Measurements from ENCODE around the gene IRF4.

IRF4 gene

DNA sequence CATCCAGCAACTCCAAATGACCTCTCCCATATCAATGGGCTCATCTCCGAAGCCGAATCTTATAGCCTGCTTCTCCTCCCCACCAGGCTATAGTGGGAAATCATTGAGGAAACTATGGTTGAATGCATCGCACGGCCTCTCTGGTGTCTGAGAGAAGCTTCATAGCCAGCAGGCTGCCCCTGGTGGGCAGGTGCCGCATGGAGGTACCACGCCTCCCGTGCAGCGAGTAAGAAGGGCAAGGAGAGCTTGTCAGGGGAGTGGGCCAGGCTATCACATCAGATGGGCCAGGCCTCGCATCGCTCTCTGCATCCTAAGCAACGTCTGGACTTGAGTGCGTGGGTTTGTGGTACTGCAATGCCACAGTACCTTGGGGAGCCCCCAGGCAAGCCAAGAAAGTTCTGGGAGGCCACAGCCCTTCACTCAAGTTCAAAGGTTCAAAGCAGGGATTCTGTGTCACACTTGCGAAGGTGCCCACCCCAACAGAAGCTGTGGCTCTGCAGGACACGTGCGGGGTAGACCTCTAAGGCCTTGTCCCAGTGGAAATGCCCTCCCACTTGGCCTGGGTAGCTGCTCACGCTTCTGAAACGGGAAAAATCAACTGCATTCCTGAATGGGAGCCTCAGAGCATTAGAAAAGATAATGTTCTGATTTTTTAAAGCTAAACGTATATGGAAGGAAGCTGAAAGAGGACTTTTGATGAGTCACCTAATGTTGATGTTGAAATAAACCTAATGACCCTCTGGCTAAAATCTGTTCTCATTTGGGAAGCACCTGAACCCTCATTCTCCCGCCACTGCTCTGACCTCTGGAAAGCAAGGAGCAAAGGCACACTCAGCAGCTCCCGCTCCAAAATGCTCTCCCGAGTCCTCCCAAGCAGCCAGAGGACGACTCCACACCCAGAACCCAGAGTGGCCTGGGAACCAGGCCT, 8.4 kb upstream of the IRF4 start:
- no peak for DNase-seq

DNA sequence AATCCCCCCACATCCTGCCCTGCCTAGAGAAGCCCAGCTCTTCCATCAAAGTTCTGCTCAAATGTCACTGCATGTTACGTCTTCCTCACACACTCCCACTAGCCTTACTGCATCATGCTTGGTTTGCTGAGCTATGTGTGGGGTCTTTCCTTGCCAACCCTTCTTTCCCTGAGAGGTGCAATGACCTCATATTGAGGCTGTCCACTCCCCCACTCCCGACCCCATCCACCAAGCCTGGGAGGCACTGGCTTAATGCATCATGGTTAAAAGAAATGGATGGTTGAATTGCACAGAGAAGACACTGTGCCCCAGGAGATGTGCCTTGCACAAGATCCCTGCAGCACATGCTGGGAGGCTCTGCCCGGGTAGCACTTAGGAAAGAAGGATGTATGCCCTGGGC, 7.7 kb upstream of the IRF4 start:
- DNase-seq, result no peak

GRCh38 chr6:384898-385297, 6.7 kb upstream of the IRF4 start:
- DNase-seq, result no peak

DNA sequence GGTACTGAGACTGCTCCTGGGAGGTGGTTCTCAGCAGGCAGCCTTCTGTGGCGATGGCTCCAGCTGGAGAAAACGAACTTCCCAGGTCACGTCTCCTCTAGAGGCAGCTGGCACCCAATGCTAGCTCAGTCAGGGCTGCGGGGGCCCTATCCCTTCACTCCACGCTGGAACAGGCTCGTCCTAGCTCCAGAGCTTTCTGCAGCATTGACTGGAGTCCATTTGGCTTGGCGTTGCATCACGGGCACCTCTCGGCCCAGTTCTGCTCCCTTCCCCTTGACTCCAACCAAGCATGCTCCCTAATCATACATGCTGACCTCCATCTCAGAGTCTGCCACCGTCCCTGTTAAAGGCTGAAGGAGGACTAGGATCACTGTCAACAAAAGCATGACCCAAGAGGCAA, 5.9 kb upstream of the IRF4 start:
- no peak for DNase-seq

DNA sequence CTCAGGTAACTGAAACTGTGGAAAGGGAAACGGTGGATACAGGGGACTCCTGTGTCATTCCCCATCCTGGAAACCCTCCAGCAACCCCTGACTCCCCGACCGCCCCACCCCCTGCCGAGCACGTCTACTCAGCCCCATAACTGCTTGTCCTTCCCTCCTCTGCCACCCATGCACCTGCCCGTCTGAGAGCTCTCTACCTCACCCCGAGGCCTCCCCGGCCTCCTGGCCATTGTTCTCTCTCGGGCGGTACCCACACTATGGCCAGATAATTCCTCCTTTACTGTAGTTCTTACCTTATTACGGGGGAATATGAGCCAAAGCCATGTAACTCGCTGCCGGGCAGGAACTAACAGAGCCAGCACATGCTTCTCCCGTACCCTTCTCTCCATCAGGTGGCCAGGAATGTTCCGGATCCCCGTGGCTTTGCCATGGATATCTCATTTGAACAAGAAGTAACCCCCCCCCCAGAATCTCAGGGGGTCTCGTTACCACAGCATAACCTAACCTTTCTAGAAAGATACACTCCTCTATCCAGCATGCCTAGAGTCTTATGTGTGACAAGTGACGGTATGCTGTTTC, 4.8 kb upstream of the IRF4 start:
- DNase-seq, result no peak

DNA sequence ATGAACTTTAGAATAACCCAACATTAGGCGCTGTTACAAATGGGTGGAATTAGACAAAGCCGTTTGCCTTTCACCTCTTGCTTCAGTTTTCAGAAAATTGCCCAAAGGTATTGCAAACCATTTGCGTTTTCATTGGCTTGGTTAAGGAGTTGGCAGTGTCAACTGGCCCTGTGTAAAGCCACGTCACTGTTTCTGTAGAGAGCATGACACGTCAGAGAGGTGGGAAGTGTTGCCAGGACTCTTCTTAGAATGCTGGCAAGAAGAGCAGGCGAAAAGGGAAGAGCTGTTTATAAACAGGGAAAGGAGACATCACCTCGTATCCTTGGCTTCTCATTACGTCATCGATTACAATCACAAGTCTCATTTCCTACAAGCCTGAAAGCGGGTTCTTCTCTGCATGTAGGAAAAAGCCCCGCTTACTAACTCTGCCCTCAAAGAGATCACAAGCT, 4.2 kb upstream of the IRF4 start:
- no peak for DNase-seq

DNA sequence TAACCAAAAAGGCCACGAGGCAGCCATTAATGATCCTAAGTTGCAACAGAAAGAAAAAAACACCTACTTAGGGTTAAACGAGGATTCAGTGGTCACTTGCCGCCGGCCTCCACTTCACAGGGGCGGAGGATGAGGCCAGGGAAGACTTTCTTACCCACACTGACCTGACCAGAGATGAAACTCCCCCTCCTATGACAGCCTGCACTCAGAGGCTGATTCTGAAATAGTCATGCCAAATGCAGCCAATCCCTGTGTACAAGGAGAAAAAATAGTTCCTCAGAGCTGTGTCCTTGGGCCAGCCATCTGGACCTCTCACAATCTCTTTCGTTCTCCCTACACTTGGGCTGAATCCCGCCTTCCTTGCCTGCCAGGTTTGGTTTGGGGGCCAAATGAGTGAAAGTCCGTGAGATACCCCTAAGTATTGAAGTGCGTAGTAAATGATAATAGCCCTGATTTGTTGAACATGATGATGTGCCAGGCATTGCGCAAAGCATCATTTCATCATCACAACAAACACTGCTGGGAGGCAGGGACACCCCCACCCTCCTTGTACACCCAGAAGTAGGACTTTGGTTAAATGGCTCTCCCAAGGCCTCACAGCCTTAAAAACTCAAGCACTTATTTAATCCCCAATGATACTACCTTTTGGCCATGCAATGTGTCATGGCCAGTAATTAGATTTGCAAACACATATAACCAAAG, 3.2 kb upstream of the IRF4 start:
- no peak for DNase-seq

DNA sequence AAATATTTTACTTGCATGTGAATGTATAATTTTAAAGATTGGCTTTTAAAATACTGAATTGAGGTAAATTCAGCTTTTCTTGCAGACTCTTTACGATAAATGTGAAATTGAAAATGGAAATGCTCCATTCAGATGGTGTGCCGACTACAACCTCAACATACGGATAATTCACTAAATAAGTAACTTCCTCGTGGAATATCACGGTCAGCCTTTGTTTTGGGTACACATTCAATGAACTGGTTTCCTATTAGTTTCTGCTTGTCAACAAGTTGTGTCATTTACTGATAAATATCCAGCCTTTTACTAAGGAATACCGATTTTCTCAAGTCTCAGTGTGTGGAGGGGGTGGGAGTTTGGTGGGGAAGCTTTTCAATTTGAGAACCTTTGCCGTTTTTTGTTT, 2.4 kb upstream of the IRF4 start:
- no peak for DNase-seq

GRCh38 chr6:389622-390021, 1.9 kb upstream of the IRF4 start:
- peak; percentile 39 for DNase-seq

DNA sequence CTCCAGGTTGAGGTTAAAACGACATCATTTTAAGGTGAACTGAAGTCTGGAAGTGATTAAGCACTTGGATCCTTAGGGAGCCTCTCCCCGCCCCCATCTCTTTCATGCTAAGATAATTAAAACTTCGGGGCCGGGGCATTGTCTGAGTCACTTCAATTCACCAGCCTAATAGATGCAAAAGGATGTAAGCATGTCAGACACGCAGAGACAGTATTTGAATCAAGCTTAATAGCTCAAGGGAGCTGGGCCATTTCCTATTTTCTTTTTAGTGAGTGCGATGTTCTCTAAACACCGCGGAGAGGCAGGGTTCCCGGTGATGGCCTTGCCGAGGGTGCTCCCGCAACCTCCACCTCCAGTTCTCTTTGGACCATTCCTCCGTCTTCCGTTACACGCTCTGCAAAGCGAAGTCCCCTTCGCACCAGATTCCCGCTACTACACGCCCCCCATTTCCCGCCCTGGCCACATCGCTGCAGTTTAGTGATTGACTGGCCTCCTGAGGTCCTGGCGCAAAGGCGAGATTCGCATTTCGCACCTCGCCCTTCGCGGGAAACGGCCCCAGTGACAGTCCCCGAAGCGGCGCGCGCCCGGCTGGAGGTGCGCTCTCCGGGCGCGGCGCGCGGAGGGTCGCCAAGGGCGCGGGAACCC, 516 bp upstream of the IRF4 start:
- peak; percentile 38 for DNase-seq

DNA sequence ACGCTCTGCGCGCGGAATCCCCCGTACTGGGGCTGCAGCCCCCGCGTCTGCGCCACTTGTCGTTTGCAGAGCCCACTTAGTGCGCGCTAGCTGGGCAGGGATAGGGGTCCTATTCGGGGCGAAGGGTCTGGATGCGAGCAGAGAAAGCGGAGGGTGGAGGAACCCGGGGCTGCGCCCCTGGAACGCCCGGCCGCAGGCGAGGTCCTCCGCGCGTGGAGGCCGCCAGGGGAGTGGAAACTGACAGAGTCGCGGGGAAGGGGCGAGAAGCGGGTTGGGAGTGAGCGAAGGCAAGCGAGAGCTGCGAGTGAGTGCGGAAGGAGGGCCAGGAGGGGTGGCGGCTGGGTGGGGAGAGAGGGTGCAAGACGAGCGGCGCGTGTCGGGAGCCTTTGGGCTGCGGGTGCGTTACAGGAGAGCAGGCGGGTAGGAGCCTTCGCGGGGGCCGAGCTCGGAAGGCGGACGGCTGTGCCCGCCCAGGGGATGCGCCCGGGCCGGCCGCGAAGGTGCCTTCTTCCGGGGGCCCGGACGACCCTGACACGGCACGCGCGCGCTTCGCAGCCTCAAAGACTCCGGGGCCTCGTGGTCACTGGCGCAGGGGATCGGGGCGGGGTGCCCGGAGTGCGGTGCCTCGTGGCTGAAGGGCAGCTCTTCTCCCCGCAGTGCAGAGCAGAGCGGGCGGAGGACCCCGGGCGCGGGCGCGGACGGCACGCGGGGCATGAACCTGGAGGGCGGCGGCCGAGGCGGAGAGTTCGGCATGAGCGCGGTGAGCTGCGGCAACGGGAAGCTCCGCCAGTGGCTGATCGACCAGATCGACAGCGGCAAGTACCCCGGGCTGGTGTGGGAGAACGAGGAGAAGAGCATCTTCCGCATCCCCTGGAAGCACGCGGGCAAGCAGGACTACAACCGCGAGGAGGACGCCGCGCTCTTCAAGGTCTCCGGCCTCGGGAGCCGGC, 1.2 kb downstream of the IRF4 start:
- DNase-seq, result peak; percentile 50

DNA sequence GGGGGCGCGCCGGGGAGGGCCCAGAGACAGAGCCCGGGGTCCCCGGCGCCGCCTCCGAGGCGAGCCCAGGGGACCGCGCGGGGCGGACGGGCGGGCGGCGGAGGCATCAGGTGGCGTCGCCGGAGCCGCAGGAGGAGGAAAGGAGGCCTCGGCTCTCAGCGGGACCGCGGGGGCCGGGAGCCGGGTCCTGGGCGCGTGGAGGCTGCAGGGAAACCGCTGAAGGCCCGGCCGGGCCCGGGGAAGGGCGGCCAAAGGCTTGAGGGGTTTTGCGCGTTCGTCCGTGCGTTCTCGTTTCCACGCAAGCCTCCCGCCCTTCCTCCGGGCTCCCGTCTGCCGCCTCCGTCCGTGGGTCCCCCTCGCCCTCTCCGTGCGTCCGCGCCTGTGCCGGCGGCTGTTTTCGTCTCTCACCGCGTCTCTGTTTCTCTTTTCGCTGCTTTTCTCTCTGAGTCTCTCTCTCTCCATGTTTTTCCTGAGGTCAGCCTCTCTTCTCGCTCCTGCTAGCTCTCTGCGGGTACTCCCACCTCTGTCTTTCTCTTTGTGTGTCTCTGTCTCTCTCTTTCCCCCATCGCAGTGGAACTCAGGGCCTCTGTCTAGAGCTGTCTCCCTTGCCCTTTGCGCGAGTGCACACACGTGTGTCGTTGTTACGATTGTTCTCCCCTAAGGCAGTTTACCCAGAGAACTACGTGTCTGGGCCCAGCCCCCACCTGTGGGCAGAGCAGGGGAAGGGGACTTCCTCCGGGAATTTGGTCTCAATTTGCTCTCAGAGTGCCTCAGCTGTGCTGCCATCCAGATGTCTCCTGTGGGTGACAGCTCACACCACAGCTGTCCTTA, 2.1 kb downstream of the IRF4 start:
- DNase-seq, result peak; percentile 20

- DNase-seq, result no peak
Observed at GRCh38 chr6:394641-395289, 3.2 kb downstream of the IRF4 start.

DNA sequence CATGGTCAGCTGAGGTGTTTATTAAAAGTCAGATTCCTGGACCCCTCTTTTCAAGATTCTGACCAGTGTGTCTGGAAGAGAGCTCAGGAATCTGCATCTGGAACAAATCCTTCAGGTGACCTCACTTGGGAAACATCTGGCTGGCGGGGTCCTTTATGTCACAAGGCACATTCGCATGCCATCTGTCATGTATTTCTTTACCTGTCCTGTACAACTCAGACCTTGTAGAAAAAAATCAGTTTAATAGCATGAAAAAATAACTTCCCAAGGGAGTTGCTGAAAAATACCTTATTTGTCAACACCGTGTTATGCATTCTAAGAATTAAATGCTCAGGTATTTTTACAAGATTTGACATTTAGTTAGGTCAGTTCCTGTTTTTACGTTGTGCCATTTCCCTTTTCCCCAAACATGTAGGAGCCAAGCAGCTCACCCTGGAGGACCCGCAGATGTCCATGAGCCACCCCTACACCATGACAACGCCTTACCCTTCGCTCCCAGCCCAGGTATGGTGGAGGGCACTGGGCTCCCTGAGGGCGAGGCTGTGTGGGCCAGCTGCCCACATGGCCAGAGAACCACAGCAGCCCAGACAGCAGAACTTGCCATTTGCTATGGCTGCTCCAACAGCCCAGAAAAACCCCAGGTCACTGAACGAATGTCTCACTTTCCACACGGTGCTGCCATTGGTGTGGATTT, 4.0 kb downstream of the IRF4 start:
- no peak for DNase-seq

- no peak for DNase-seq
Observed at GRCh38 chr6:396126-396520, 4.6 kb downstream of the IRF4 start.

DNA sequence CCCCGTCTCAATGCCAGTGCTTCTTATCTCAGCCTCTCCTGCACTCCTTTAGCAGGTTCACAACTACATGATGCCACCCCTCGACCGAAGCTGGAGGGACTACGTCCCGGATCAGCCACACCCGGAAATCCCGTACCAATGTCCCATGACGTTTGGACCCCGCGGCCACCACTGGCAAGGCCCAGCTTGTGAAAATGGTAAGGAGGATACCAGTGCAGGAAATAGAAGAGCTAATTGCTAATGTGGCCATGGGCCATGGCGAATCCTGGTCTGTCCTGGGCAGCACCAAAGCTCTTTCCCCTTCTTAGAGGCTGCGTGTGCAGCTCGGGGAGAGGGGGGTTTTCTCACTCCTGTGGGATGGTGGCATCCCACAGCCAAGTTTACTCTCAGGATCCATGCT, 5.5 kb downstream of the IRF4 start:
- DNase-seq, result no peak

- DNase-seq, result no peak
Observed at GRCh38 chr6:397604-398003, 6.1 kb downstream of the IRF4 start.

- DNase-seq, result no peak
Observed at GRCh38 chr6:398065-398464, 6.5 kb downstream of the IRF4 start.

DNA sequence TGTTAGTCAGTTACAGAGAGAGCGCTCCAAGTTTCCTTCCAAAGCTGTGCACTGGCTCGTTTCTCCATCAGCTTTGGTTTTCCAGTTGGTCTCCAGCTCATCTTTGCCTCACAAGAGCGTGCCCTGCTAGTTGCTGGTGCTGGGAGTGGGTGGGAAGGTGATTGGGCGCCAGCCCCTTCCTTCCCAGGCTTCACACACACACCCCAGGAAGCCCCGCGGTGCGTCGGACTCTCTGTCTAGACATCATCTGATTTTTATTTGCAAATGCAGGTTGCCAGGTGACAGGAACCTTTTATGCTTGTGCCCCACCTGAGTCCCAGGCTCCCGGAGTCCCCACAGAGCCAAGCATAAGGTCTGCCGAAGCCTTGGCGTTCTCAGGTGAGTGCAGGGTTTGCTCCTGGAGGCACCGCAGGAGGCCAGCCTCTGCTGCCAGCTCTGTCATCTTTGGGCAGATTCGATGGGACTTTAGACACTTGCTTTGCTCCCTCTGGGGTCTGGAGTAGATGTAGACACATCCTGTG, 7.1 kb downstream of the IRF4 start:
- no peak for DNase-seq

Data from CD4-positive, alpha-beta T cell treated with Interleukin-6 for 4 hours (primary cell).